ES-I3 (cell line): ENCODE data around the gene ZFPM1.

Experiments
- H3K36me3 ChIP-seq: 2 replicates; pipeline ENCODE4 v1.6.1; 2013; ENCODE audit warnings: mild to moderate bottlenecking, low read length, control low read depth, moderate library complexity; ENCODE audit not compliant: insufficient read depth
- H3K4me1 ChIP-seq: 2 replicates; pipeline ENCODE4 v1.6.1; 2013; ENCODE audit warnings: mild to moderate bottlenecking, control low read depth, low read length; ENCODE audit not compliant: insufficient read depth
- H3K9ac ChIP-seq: 2 replicates; pipeline ENCODE4 v1.6.1; 2013; ENCODE audit warnings: low read depth, mild to moderate bottlenecking, low read length, moderate library complexity
- H3K9me3 ChIP-seq: 2 replicates; pipeline ENCODE4 v1.6.1; 2013; ENCODE audit warnings: mild to moderate bottlenecking, low read length, moderate library complexity; ENCODE audit not compliant: control insufficient read depth, insufficient read depth

The ZFPM1 gene

GRCh38 chr16:88458039-88458772 is 5.1 kb downstream of the ZFPM1 start:
- Histone ChIP-seq H3K36me3 (no peaks in the 10 kb centered on the region), H3K4me1 (peaks cover 11% of the 10 kb centered on the region), H3K9me3 (no peaks in the 10 kb centered on the region), H3K9ac (no peak overlapping the region)

- Histone ChIP-seq H3K9ac (no peak overlapping the region), H3K36me3 (no peaks in the 10 kb centered on the region), H3K9me3 (no peaks in the 10 kb centered on the region), H3K4me1 (peaks cover 11% of the 10 kb centered on the region)
Measured at GRCh38 chr16:88458773-88459235, 5.7 kb downstream of the ZFPM1 start.

DNA sequence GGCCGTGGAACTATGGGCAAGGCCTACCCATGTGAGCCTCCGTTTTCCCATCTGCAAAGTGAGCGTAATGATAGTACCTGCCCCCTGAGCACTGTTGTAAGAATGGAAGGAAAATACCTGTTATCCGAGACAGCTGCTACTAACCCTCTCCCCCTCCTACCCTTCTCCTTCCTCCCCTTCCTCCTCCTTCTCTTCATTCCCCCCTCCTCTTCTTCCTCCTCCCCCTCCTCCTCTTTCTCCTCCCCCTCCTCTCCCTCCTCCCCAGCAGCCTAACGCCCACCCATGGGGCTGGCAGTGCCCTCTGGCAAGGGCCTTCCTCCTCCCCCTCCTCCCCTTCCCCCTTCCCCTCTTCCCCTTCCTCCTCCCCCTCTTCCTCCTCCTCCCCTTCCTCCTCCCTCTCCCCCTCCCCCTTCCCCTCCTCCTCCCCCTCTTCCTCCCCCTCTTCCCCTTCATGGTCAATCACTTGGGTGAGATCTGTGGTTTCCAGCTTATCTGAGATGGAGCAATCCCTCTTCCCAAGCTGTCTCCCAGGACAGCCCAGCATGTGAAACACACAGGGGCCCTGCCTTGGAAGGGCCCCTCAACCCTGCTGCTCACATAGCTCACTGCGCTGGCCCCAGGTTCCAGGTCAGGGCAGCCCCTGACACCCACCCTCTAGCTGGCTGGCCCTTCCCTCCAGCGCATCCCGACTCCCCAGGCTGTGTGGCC is 6.4 kb downstream of the ZFPM1 start:
- Histone ChIP-seq H3K4me1 (peaks cover 11% of the 10 kb centered on the region), H3K36me3 (no peaks in the 10 kb centered on the region), H3K9ac (no peak overlapping the region), H3K9me3 (no peaks in the 10 kb centered on the region)

- H3K9me3 ChIP-seq, result no peaks in the 10 kb centered on the region
- no peak overlapping the region for H3K9ac ChIP-seq
- H3K4me1 ChIP-seq, result peaks cover 11% of the 10 kb centered on the region
- H3K36me3 ChIP-seq, result no peaks in the 10 kb centered on the region
Measured at GRCh38 chr16:88460496-88461330, 7.6 kb downstream of the ZFPM1 start.

DNA sequence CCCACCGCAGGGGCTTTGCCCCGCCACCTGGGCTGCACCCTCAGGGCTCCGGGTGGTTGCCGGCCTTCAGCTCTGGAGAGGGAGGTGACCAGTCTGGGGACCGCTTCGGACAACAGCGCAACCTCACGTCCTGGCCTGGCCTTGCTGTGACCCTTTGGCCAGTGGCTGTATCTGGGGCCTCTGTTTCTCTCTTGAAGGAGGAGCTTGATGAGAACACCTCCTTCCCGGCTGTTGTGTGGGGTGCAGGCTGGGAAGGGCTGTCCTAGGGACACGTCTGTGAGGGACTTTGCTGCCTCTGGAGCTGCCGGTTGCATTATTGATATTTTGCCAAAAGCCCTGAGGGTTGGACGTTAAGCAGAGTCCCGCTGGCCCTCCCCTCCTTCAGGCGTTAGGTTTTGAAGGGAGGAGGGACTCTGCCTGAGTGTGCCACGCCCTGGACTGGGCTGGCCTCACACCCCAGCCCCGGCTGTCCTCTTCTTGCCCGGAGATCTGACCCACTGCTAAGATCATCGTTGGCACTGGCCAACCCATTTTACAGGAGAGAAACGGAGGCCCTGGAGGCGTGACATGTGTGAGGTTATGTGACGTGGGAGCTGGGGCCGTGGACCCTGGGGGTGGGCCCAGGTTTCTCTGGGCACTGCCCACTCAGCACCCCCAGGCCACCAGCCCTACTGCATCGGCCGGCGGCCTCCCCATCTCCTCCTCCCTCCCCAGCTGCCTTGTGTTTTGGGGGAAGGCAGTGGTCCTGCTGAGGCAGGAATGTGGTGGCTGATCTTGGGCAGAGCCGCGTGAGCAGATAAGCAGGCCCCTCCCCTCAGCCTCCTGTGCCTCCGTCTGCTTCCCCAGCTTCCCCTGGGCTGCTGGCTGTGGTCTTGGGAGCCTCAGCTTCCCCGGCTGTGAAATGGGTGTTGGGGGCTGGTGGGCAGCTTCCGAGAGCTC is 8.5 kb downstream of the ZFPM1 start:
- no peaks in the 10 kb centered on the region for H3K36me3 ChIP-seq
- no peaks in the 10 kb centered on the region for H3K9me3 ChIP-seq
- no peak overlapping the region for H3K9ac ChIP-seq
- peaks cover 11% of the 10 kb centered on the region for H3K4me1 ChIP-seq

DNA sequence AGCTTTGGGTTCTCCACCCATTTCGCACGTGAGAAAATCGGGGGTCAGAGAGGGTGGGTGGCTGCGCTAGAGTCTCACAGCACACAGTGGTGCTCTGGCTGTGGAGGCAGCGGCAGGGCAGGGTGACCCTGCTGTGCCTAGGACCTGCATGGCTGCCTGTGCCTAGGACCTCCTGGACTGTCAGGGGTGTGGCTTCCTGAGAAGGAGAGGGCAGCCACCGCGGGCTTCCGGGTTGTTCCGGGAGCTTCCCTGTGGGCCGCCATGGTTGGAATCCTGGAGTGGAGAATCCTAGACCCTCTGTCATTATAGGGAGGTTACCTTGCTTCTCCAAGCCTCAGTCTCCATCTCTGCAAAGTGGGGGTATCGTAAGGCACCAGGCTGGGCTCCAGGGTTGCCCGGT is 9.3 kb downstream of the ZFPM1 start:
- no peaks in the 10 kb centered on the region for H3K36me3 ChIP-seq
- H3K4me1 ChIP-seq, result peaks cover 11% of the 10 kb centered on the region
- no peaks in the 10 kb centered on the region for H3K9me3 ChIP-seq
- H3K9ac ChIP-seq, result no peak overlapping the region

DNA sequence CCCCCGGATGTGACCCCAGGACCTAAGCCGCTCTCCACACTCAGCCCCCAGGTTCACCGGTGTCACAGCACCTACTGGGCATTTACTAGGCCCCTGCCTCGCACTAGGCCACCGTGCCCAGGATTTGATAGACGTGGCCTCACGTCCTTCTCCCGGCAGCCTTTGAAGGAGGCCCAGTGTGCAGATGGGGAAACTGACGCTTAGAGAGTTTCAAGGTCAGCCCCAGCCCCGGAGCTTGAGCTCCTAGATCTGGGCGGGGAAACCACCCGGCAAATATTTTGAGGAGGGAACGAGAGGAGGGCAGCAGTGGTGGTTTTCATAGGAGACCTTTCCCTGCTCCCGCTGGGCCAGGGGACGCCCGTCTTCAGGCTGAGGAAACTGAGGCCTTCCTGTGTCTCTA is 10.3 kb downstream of the ZFPM1 start:
- no peaks in the 10 kb centered on the region for H3K9me3 ChIP-seq
- H3K4me1 ChIP-seq, result peaks cover 11% of the 10 kb centered on the region
- H3K9ac ChIP-seq, result no peak overlapping the region
- no peaks in the 10 kb centered on the region for H3K36me3 ChIP-seq

GRCh38 chr16:88464447-88465318 is 11.6 kb downstream of the ZFPM1 start:
- H3K36me3 ChIP-seq, result no peaks in the 10 kb centered on the region
- no peak overlapping the region for H3K9ac ChIP-seq
- peaks cover 11% of the 10 kb centered on the region for H3K4me1 ChIP-seq
- no peaks in the 10 kb centered on the region for H3K9me3 ChIP-seq

- Histone ChIP-seq H3K9ac (no peak overlapping the region), H3K36me3 (no peaks in the 10 kb centered on the region), H3K9me3 (no peaks in the 10 kb centered on the region), H3K4me1 (peaks cover 11% of the 10 kb centered on the region)
Measured at GRCh38 chr16:88465387-88465983, 12.4 kb downstream of the ZFPM1 start.

- peaks cover 10% of the 10 kb centered on the region for H3K4me1 ChIP-seq
- H3K36me3 ChIP-seq, result no peaks in the 10 kb centered on the region
- no peaks in the 10 kb centered on the region for H3K9me3 ChIP-seq
- H3K9ac ChIP-seq, result no peak overlapping the region
Measured at GRCh38 chr16:88466175-88466862, 13.2 kb downstream of the ZFPM1 start.

GRCh38 chr16:88466949-88467348 is 13.9 kb downstream of the ZFPM1 start:
- H3K9ac ChIP-seq, result no peak overlapping the region
- no peaks in the 10 kb centered on the region for H3K9me3 ChIP-seq
- H3K4me1 ChIP-seq, result peaks cover 4% of the 10 kb centered on the region
- H3K36me3 ChIP-seq, result no peaks in the 10 kb centered on the region

- H3K9me3 ChIP-seq, result no peaks in the 10 kb centered on the region
- H3K9ac ChIP-seq, result no peak overlapping the region
- H3K36me3 ChIP-seq, result no peaks in the 10 kb centered on the region
- no peaks in the 10 kb centered on the region; the same call in 1 of the 2 replicates for H3K4me1 ChIP-seq
Measured at GRCh38 chr16:88467541-88467944, 14.5 kb downstream of the ZFPM1 start.
